Kidney epithelial cell (primary cell): ENCODE measurements around the gene FOXD2. TPM values are rescaled to one million over a fixed set of nuclear protein-coding genes. Genes with fewer than 3 reads are reported as not detected.

Experiments
- DNase-seq: peaks from one replicate; pipeline ENCODE4 v3.0.0-alpha.2; 2010; ENCODE audit warnings: low read depth
- H3K27me3 ChIP-seq: 2 replicates; pipeline ENCODE4 v1.6.0; 2011; ENCODE audit warnings: low read length; ENCODE audit not compliant: control insufficient read depth, insufficient read depth
- H3K36me3 ChIP-seq: 2 replicates; pipeline ENCODE4 v1.5.1; 2011; ENCODE audit warnings: low read length; ENCODE audit not compliant: control insufficient read depth, insufficient read depth
- H3K4me3 ChIP-seq: 2 replicates; pipeline ENCODE4 v1.5.1; 2011; ENCODE audit warnings: low read depth, mild to moderate bottlenecking, control low read depth, low read length
- CTCF ChIP-seq: IDR thresholded peaks from 2 replicates; pipeline ENCODE4 v1.5.1; 2011; ENCODE audit warnings: mild to moderate bottlenecking, moderate library complexity, low read length, control low read depth, inconsistent platforms; ENCODE audit not compliant: insufficient read depth, poor library complexity, severe bottlenecking
- total RNA-seq: library from RNA; depleted of rRNA; stranded (reverse); fragments of >200 nt; gene quantifications from 2 replicates; pipeline ENCODE4 v1.2.3, GENCODE V29; 2015

Gene FOXD2
- total RNA-seq, 1 donor from 2014 or later: 0.21 TPM

- Histone ChIP-seq H3K36me3 (no peaks in the 10 kb centered on the region), H3K4me3 (no peak overlapping the region), H3K27me3 (no peaks in the 10 kb centered on the region)
- DNase-seq: no peak
- TF ChIP-seq CTCF: peak; percentile 83
Observed at GRCh38 chr1:47424336-47424982, 13.4 kb upstream of the FOXD2 start.

- no peak for TF ChIP-seq CTCF
- H3K4me3 ChIP-seq: no peak overlapping the region
- peaks cover 11% of the 10 kb centered on the region for H3K27me3 ChIP-seq
- no peaks in the 10 kb centered on the region for H3K36me3 ChIP-seq
- no peak for DNase-seq
Observed at GRCh38 chr1:47431534-47431933, 6.3 kb upstream of the FOXD2 start.

- peak; percentile 84 for TF ChIP-seq CTCF
- peaks cover 11% of the 10 kb centered on the region for H3K27me3 ChIP-seq
- H3K4me3 ChIP-seq: no peak overlapping the region
- DNase-seq: no peak
- no peaks in the 10 kb centered on the region for H3K36me3 ChIP-seq
Observed at GRCh38 chr1:47432071-47433036, 5.5 kb upstream of the FOXD2 start.

- no peak overlapping the region for H3K4me3 ChIP-seq
- peaks cover 13% of the 10 kb centered on the region for H3K27me3 ChIP-seq
- DNase-seq: no peak
- H3K36me3 ChIP-seq: no peaks in the 10 kb centered on the region
- no peak for TF ChIP-seq CTCF
Observed at GRCh38 chr1:47433037-47433421, 4.8 kb upstream of the FOXD2 start.

- Histone ChIP-seq H3K36me3 (no peaks in the 10 kb centered on the region), H3K27me3 (peaks cover 18% of the 10 kb centered on the region), H3K4me3 (no peak overlapping the region)
- no peak for TF ChIP-seq CTCF
- DNase-seq: no peak
Observed at GRCh38 chr1:47433477-47434050, 4.3 kb upstream of the FOXD2 start.
